BLaER1 (cell line): ENCODE measurements around the gene IL1R2.

Experiments
- H3K27ac ChIP-seq: shearing (Covaris generic); formaldehyde crosslinking; 2 replicates; pipeline ENCODE4 v1.8.1; 2022
- H3K27me3 ChIP-seq: shearing (Covaris generic); formaldehyde crosslinking; 2 replicates; pipeline ENCODE4 v1.8.1; 2022
- H3K36me3 ChIP-seq: shearing (Covaris generic); formaldehyde crosslinking; 2 replicates; pipeline ENCODE4 v1.8.1; 2022
- H3K4me1 ChIP-seq: shearing (Covaris generic); formaldehyde crosslinking; 2 replicates; pipeline ENCODE4 v1.8.1; 2022
- H3K4me2 ChIP-seq: shearing (Covaris generic); formaldehyde crosslinking; 2 replicates; pipeline ENCODE4 v1.8.1; 2022
- H3K4me3 ChIP-seq: shearing (Covaris generic); formaldehyde crosslinking; 2 replicates; pipeline ENCODE4 v1.8.1; 2022
- H3K9ac ChIP-seq: shearing (Covaris generic); formaldehyde crosslinking; 2 replicates; pipeline ENCODE4 v1.8.1; 2022
- H3K9me3 ChIP-seq: shearing (Covaris generic); formaldehyde crosslinking; 2 replicates; pipeline ENCODE4 v1.8.1; 2022
- H4K20me1 ChIP-seq: shearing (Covaris generic); formaldehyde crosslinking; 2 replicates; pipeline ENCODE4 v1.8.1; 2022
- Cebpa-rat ChIP-seq: shearing (Covaris generic); IDR thresholded peaks from 2 replicates; pipeline ENCODE4 v1.8.1; 2022

The IL1R2 gene

GRCh38 chr2:102005449-102005848 is 13.7 kb downstream of the IL1R2 start:
- peak overlapping the region; percentile 20; the same call in 1 of the 2 replicates for H3K4me2 ChIP-seq
- H3K9ac ChIP-seq: no peak overlapping the region
- no peaks in the 10 kb centered on the region for H4K20me1 ChIP-seq
- H3K36me3 ChIP-seq: no peaks in the 10 kb centered on the region
- H3K27me3 ChIP-seq: no peaks in the 10 kb centered on the region
- H3K27ac ChIP-seq: no peak overlapping the region
- no peak overlapping the region for H3K4me3 ChIP-seq
- no peaks in the 10 kb centered on the region for H3K9me3 ChIP-seq
- TF ChIP-seq Cebpa-rat: no peak
- H3K4me1 ChIP-seq: peaks cover 17% of the 10 kb centered on the region

GRCh38 chr2:102005989-102006885 is 14.5 kb downstream of the IL1R2 start:
- no peaks in the 10 kb centered on the region for H4K20me1 ChIP-seq
- no peaks in the 10 kb centered on the region for H3K9me3 ChIP-seq
- no peak overlapping the region for H3K4me2 ChIP-seq
- no peak overlapping the region for H3K27ac ChIP-seq
- H3K4me3 ChIP-seq: no peak overlapping the region
- H3K4me1 ChIP-seq: peaks cover 17% of the 10 kb centered on the region
- no peaks in the 10 kb centered on the region for H3K36me3 ChIP-seq
- H3K27me3 ChIP-seq: no peaks in the 10 kb centered on the region
- TF ChIP-seq Cebpa-rat: no peak
- H3K9ac ChIP-seq: no peak overlapping the region

- H4K20me1 ChIP-seq: no peaks in the 10 kb centered on the region
- H3K4me3 ChIP-seq: no peak overlapping the region
- H3K27me3 ChIP-seq: no peaks in the 10 kb centered on the region
- no peaks in the 10 kb centered on the region for H3K9me3 ChIP-seq
- TF ChIP-seq Cebpa-rat: no peak
- H3K27ac ChIP-seq: no peak overlapping the region
- no peaks in the 10 kb centered on the region for H3K36me3 ChIP-seq
- H3K9ac ChIP-seq: no peak overlapping the region
- H3K4me1 ChIP-seq: peaks cover 17% of the 10 kb centered on the region
- no peak overlapping the region for H3K4me2 ChIP-seq
Measured at GRCh38 chr2:102006886-102007278, 15.1 kb downstream of the IL1R2 start.

GRCh38 chr2:102008490-102008889 is 16.7 kb downstream of the IL1R2 start:
- no peak overlapping the region for H3K9ac ChIP-seq
- H3K4me2 ChIP-seq: no peak overlapping the region

GRCh38 chr2:102009557-102009956 is 17.8 kb downstream of the IL1R2 start:
- no peak for TF ChIP-seq Cebpa-rat
- no peak overlapping the region for H3K9ac ChIP-seq
- no peaks in the 10 kb centered on the region for H4K20me1 ChIP-seq
- H3K9me3 ChIP-seq: peaks cover 6% of the 10 kb centered on the region; the same call in 1 of the 2 replicates
- no peaks in the 10 kb centered on the region for H3K36me3 ChIP-seq
- no peak overlapping the region for H3K4me3 ChIP-seq
- no peaks in the 10 kb centered on the region for H3K27me3 ChIP-seq
- H3K27ac ChIP-seq: no peak overlapping the region
- peaks cover 11% of the 10 kb centered on the region for H3K4me1 ChIP-seq
- no peak overlapping the region for H3K4me2 ChIP-seq

More at GRCh38 chr2:102008490-102008889, 16.7 kb downstream of the IL1R2 start:
- H4K20me1 ChIP-seq: no peaks in the 10 kb centered on the region
- 0 out of 2 replicates have a peak, but pooled peaks cover 1% of the 10 kb centered on the region for H3K9me3 ChIP-seq
- no peaks in the 10 kb centered on the region for H3K27me3 ChIP-seq
- no peak overlapping the region for H3K4me3 ChIP-seq
- no peak overlapping the region for H3K27ac ChIP-seq
- H3K36me3 ChIP-seq: no peaks in the 10 kb centered on the region
- no peak for TF ChIP-seq Cebpa-rat
- H3K4me1 ChIP-seq: peaks cover 17% of the 10 kb centered on the region

GRCh38 chr2:102010902-102011301 is 19.1 kb downstream of the IL1R2 start:
- Histone ChIP-seq H3K9me3 (peaks cover 6% of the 10 kb centered on the region; the same call in 1 of the 2 replicates), H4K20me1 (no peaks in the 10 kb centered on the region), H3K27me3 (no peaks in the 10 kb centered on the region), H3K9ac (no peak overlapping the region), H3K36me3 (no peaks in the 10 kb centered on the region), H3K4me3 (no peak overlapping the region), H3K4me1 (no peaks in the 10 kb centered on the region), H3K27ac (no peak overlapping the region), H3K4me2 (no peak overlapping the region)
- TF ChIP-seq Cebpa-rat: no peak

GRCh38 chr2:102012061-102012614 is 20.4 kb downstream of the IL1R2 start:
- no peaks in the 10 kb centered on the region for H3K36me3 ChIP-seq
- H3K4me1 ChIP-seq: no peaks in the 10 kb centered on the region
- no peak overlapping the region for H3K27ac ChIP-seq
- H3K9me3 ChIP-seq: peaks cover 6% of the 10 kb centered on the region; the same call in 1 of the 2 replicates
- no peak overlapping the region for H3K4me3 ChIP-seq
- no peak overlapping the region for H3K9ac ChIP-seq
- no peaks in the 10 kb centered on the region for H4K20me1 ChIP-seq
- no peak for TF ChIP-seq Cebpa-rat
- no peaks in the 10 kb centered on the region for H3K27me3 ChIP-seq
- no peak overlapping the region for H3K4me2 ChIP-seq

GRCh38 chr2:102013206-102014040 is 21.7 kb downstream of the IL1R2 start:
- Histone ChIP-seq H3K27me3 (no peaks in the 10 kb centered on the region), H3K36me3 (no peaks in the 10 kb centered on the region), H3K4me3 (no peak overlapping the region), H3K9ac (no peak overlapping the region), H3K4me1 (no peaks in the 10 kb centered on the region), H3K9me3 (peaks cover 6% of the 10 kb centered on the region; the same call in 1 of the 2 replicates), H4K20me1 (no peaks in the 10 kb centered on the region), H3K27ac (no peak overlapping the region), H3K4me2 (no peak overlapping the region)
- no peak for TF ChIP-seq Cebpa-rat

- no peaks in the 10 kb centered on the region for H4K20me1 ChIP-seq
- H3K9me3 ChIP-seq: peaks cover 6% of the 10 kb centered on the region; the same call in 1 of the 2 replicates
- H3K27ac ChIP-seq: no peak overlapping the region
- H3K9ac ChIP-seq: no peak overlapping the region
- H3K36me3 ChIP-seq: no peaks in the 10 kb centered on the region
- no peak for TF ChIP-seq Cebpa-rat
- no peak overlapping the region for H3K4me3 ChIP-seq
- H3K27me3 ChIP-seq: no peaks in the 10 kb centered on the region
- no peaks in the 10 kb centered on the region for H3K4me1 ChIP-seq
- H3K4me2 ChIP-seq: no peak overlapping the region
Measured at GRCh38 chr2:102014041-102014345, 22.2 kb downstream of the IL1R2 start.
